A549 treated with Mapracorat at 1 μM for 4 hours (cell line): ENCODE data around the gene MESD. TPM values are rescaled to one million over a fixed set of nuclear protein-coding genes. Genes with fewer than 3 reads are reported as not detected.

Experiments
- total RNA-seq: library from RNA; stranded (reverse); fragments of 200-300 nt; extraction: Qiagen RNA extraction; gene quantifications from 5 replicates; pipeline ENCODE4 v1.2.3, GENCODE V29; 2022

MESD gene
- total RNA-seq = 35.6 to 38.5 TPM (median 36.6 TPM) in 5 replicates

GRCh38 chr15:80989518-80990478 lies at the start of gene MESD:
Gene MESD, minus strand, starts transcription at chr15:80989819. Its CDS starts 28 bp downstream, at chr15:80989791.

GRCh38 chr15:81000624-81001151 lies 11.1 kb upstream of the MESD start, which contains the start of gene TLNRD1:
Gene TLNRD1, plus strand, starts transcription at chr15:81000923. Its CDS starts 1,349 bp downstream, at chr15:81002272.

Other genes with a start within 250 kb of the MESD start
- 0.82 to 2.0 TPM (median 1.2 TPM) in 5 replicates for gene CEMIP, start 210.4 kb downstream of the MESD start, total RNA-seq
- gene TLNRD1, start 11.1 kb upstream of the MESD start, total RNA-seq = 10.0 to 20.4 TPM (median 18.6 TPM) in 5 replicates
- gene CFAP161, start 144.5 kb upstream of the MESD start, total RNA-seq = not detected in 5 replicates
- gene IL16, start 207.1 kb upstream of the MESD start, total RNA-seq = 0.53 TPM in 1 of 5 replicates, not detected in the others